DND-41 (cell line): ENCODE data around the gene TMPRSS9.

ENCODE experiments used
- ATAC-seq: fragments of 200-7000 bp; cut with Tn5 transposase; 3 replicates; pipeline ENCODE4 v1.9.1; 2021; ENCODE audit warnings: low read depth; ENCODE audit not compliant: insufficient read depth
- DNase-seq: peaks from one replicate; pipeline ENCODE4 v3.0.0-alpha.2; 2020
- H2AFZ ChIP-seq: 2 replicates; pipeline ENCODE4 v1.6.0; 2012; ENCODE audit warnings: low read depth, low read length
- H3K27ac ChIP-seq: 2 replicates; pipeline ENCODE4 v1.5.1; 2012; ENCODE audit warnings: low read length, inconsistent platforms
- H3K27me3 ChIP-seq: fragments of 200-600 bp; sonication (generic); 2 replicates; pipeline ENCODE4 v1.6.0; 2012; ENCODE audit warnings: low read length, mild to moderate bottlenecking, inconsistent platforms; ENCODE audit not compliant: insufficient read depth, poor library complexity
- H3K36me3 ChIP-seq: 2 replicates; pipeline ENCODE4 v1.5.1; 2012; ENCODE audit warnings: low read length, inconsistent platforms; ENCODE audit not compliant: insufficient read depth
- H3K4me1 ChIP-seq: 2 replicates; pipeline ENCODE4 v1.5.1; 2012; ENCODE audit warnings: mild to moderate bottlenecking, low read length; ENCODE audit not compliant: insufficient read depth
- H3K4me2 ChIP-seq: 2 replicates; pipeline ENCODE4 v1.6.0; 2012; ENCODE audit warnings: mild to moderate bottlenecking, moderate library complexity, low read length, inconsistent platforms; ENCODE audit not compliant: insufficient read depth
- H3K4me3 ChIP-seq, 2 experiments: fragments of 200-600 bp in 1 of 2; shearing (Covaris generic) in 1 of 2; 2 replicates each; pipeline ENCODE4 v1.5.1; 2012 to 2016; ENCODE audit warnings: inconsistent platforms in 2 of 2, low read length in 2 of 2, mild to moderate bottlenecking in 2 of 2, low read depth in 1 of 2, moderate library complexity in 1 of 2
- H3K79me2 ChIP-seq: 2 replicates; pipeline ENCODE4 v1.6.0; 2012; ENCODE audit warnings: low read length, inconsistent platforms; ENCODE audit not compliant: insufficient read depth
- H3K9ac ChIP-seq: 2 replicates; pipeline ENCODE4 v1.6.0; 2012; ENCODE audit warnings: low read depth, mild to moderate bottlenecking, inconsistent platforms, low read length, moderate library complexity
- H3K9me3 ChIP-seq: 2 replicates; pipeline ENCODE4 v1.5.1; 2012; ENCODE audit warnings: low read length, moderate library complexity, mild to moderate bottlenecking, inconsistent platforms; ENCODE audit not compliant: insufficient read depth, severe bottlenecking
- H4K20me1 ChIP-seq: 2 replicates; pipeline ENCODE4 v1.6.0; 2012; ENCODE audit warnings: low read length; ENCODE audit not compliant: insufficient read depth
- EZH2 ChIP-seq: IDR thresholded peaks from 3 replicates; pipeline ENCODE4 v1.6.1; 2012; ENCODE audit warnings: borderline replicate concordance, low read depth, mild to moderate bottlenecking, moderate library complexity, low read length, inconsistent platforms; ENCODE audit not compliant: severe bottlenecking
- TF ChIP-seq, protein P1 (sequence below): IDR thresholded peaks from 2 replicates; pipeline ENCODE4 v1.5.1; 2012; ENCODE audit warnings: borderline replicate concordance, low read length, moderate library complexity, mild to moderate bottlenecking; ENCODE audit not compliant: poor library complexity, severe bottlenecking; ENCODE audit errors: extremely low read depth

Gene TMPRSS9

GRCh38 chr19:2398735-2399305 lies 38.8 kb downstream of the TMPRSS9 start:
- Histone ChIP-seq H3K9me3 (no peaks in the 10 kb centered on the region), H3K27ac (no peak overlapping the region), H4K20me1 (no peaks in the 10 kb centered on the region), H3K36me3 (no peaks in the 10 kb centered on the region), H3K9ac (no peak overlapping the region), H3K4me1 (no peaks in the 10 kb centered on the region), H3K79me2 (no peaks in the 10 kb centered on the region), H3K4me3 (no peak overlapping the region), H3K4me2 (no peak overlapping the region), H3K27me3 (no peaks in the 10 kb centered on the region), H2AFZ (no peak overlapping the region)
- no peak for DNase-seq
- TF ChIP-seq, protein P1, sequence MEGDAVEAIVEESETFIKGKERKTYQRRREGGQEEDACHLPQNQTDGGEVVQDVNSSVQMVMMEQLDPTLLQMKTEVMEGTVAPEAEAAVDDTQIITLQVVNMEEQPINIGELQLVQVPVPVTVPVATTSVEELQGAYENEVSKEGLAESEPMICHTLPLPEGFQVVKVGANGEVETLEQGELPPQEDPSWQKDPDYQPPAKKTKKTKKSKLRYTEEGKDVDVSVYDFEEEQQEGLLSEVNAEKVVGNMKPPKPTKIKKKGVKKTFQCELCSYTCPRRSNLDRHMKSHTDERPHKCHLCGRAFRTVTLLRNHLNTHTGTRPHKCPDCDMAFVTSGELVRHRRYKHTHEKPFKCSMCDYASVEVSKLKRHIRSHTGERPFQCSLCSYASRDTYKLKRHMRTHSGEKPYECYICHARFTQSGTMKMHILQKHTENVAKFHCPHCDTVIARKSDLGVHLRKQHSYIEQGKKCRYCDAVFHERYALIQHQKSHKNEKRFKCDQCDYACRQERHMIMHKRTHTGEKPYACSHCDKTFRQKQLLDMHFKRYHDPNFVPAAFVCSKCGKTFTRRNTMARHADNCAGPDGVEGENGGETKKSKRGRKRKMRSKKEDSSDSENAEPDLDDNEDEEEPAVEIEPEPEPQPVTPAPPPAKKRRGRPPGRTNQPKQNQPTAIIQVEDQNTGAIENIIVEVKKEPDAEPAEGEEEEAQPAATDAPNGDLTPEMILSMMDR: no peak
- no peak for TF ChIP-seq EZH2
- no peak for ATAC-seq

GRCh38 chr19:2399582-2399981 lies 39.5 kb downstream of the TMPRSS9 start:
- no peaks in the 10 kb centered on the region for H3K4me1 ChIP-seq
- ATAC-seq (no peak), DNase-seq (no peak)
- H3K27me3 ChIP-seq: no peaks in the 10 kb centered on the region
- no peaks in the 10 kb centered on the region for H3K36me3 ChIP-seq
- H2AFZ ChIP-seq: no peak overlapping the region
- no peak overlapping the region for H3K9ac ChIP-seq
- H3K27ac ChIP-seq: no peak overlapping the region
- H3K4me2 ChIP-seq: no peak overlapping the region
- H3K79me2 ChIP-seq: no peaks in the 10 kb centered on the region
- H3K4me3 ChIP-seq: no peak overlapping the region
- TF ChIP-seq, protein P1: no peak
- TF ChIP-seq EZH2: no peak
- no peaks in the 10 kb centered on the region for H3K9me3 ChIP-seq
- no peaks in the 10 kb centered on the region for H4K20me1 ChIP-seq

- Histone ChIP-seq H3K4me3 (no peak overlapping the region), H3K79me2 (no peaks in the 10 kb centered on the region), H3K36me3 (no peaks in the 10 kb centered on the region), H3K27me3 (no peaks in the 10 kb centered on the region), H4K20me1 (no peaks in the 10 kb centered on the region), H3K9ac (no peak overlapping the region), H2AFZ (no peak overlapping the region), H3K27ac (no peak overlapping the region), H3K9me3 (no peaks in the 10 kb centered on the region), H3K4me2 (no peak overlapping the region), H3K4me1 (no peaks in the 10 kb centered on the region)
- DNase-seq (no peak), ATAC-seq (no peak)
- TF ChIP-seq, protein P1: no peak
- no peak for TF ChIP-seq EZH2
Observed at GRCh38 chr19:2408247-2408646, 48.2 kb downstream of the TMPRSS9 start.

GRCh38 chr19:2409352-2409912 lies 49.4 kb downstream of the TMPRSS9 start:
- no peaks in the 10 kb centered on the region for H3K79me2 ChIP-seq
- H2AFZ ChIP-seq: no peak overlapping the region
- H3K27ac ChIP-seq: no peak overlapping the region
- no peaks in the 10 kb centered on the region for H3K27me3 ChIP-seq
- no peaks in the 10 kb centered on the region for H3K4me1 ChIP-seq
- H3K36me3 ChIP-seq: no peaks in the 10 kb centered on the region
- TF ChIP-seq, protein P1: no peak
- no peak for TF ChIP-seq EZH2
- H3K9ac ChIP-seq: no peak overlapping the region
- H3K4me2 ChIP-seq: no peak overlapping the region
- DNase-seq (no peak), ATAC-seq (no peak)
- H4K20me1 ChIP-seq: no peaks in the 10 kb centered on the region
- no peak overlapping the region for H3K4me3 ChIP-seq
- no peaks in the 10 kb centered on the region for H3K9me3 ChIP-seq
